ENCODE measurements around the gene NRM. TPM values are rescaled to one million over a fixed set of nuclear protein-coding genes. Genes with fewer than 3 reads are reported as not detected.
A peak's percentile ranks its signal among the peaks of the same experiment; 100 is the strongest.

Gene NRM
- total RNA-seq (10 to 100 TPM in 1 of 2 donors, 1 to 10 TPM in 1; 9.5 to 10.5 TPM), polyA plus RNA-seq (ENCODE audit: insufficient read depth, low read depth, low replicate concordance) (26.6 TPM)
- long read RNA-seq, donor 1, transcript NRM-203 (4 exons, 1,734 nt): major isoform, 17 of 39 reads
- long read RNA-seq, donor 1, partial matches to known transcripts: 18 of 39 reads
- long read RNA-seq, donor 1, other reads (novel, unspliced or antisense): 0 of 39 reads
- long read RNA-seq, donor 2, partial matches to known transcripts: 8 of 12 reads
- long read RNA-seq, donor 2, other reads (novel, unspliced or antisense): 0 of 12 reads

GRCh38 chr6:30690403-30691207 lies at the start of gene NRM:
Gene NRM (minus strand): TSS chr6:30690984. CDS start chr6:30690974, 10 bp downstream.
- Histone ChIP-seq H3K27me3 (no peaks in the 10 kb centered on the region), H3K27ac (peak within 1 kb of the TSS; percentile 61 to 92), H3K4me3 (peak within 1 kb of the TSS; percentile 58 to 72), H3K4me1 (peaks cover 33% of the 10 kb centered on the region), H3K36me3 (ENCODE audit: low read depth, missing control alignments) (no peaks in the 10 kb centered on the region), H3K9me3 (no peaks in the 10 kb centered on the region)
- intact Hi-C loops (cut with DNase I; ENCODE audit: low total_unique reads): no loop called here
- peak; percentile 91 for DNase-seq
- no peak for TF ChIP-seq CTCF (IDR thresholded peaks at IDR 0.05)
- TF ChIP-seq POLR2A (IDR thresholded peaks at IDR 0.05): no peak
- WGBS, 2 donors: 1 to 2% methylated on average over 25 to 40 of the region's 40 CpGs

- Histone ChIP-seq H3K36me3 (ENCODE audit: low read depth, missing control alignments) (no peaks in the 10 kb centered on the region), H3K27ac (no peak overlapping the region), H3K9me3 (no peaks in the 10 kb centered on the region), H3K4me1 (peaks cover 21% of the 10 kb centered on the region), H3K4me3 (no peak overlapping the region), H3K27me3 (no peaks in the 10 kb centered on the region)
- no peak for DNase-seq
- TF ChIP-seq POLR2A (IDR thresholded peaks at IDR 0.05) (no peak), CTCF (IDR thresholded peaks at IDR 0.05) (no peak)
- 82 to 96% methylated on average over 2 of the region's 2 CpGs for WGBS, 2 donors
- intact Hi-C loops (cut with DNase I; ENCODE audit: low total_unique reads): no loop called here
These were observed 49.7 kb upstream of the NRM start for GRCh38 chr6:30740540-30740870.

GRCh38 chr6:30738532-30738931 lies 47.7 kb upstream of the NRM start:
- no peak for DNase-seq
- TF ChIP-seq POLR2A (IDR thresholded peaks at IDR 0.05) (no peak), CTCF (IDR thresholded peaks at IDR 0.05) (no peak)
- H3K9me3 ChIP-seq: no peaks in the 10 kb centered on the region
- intact Hi-C loops (cut with DNase I; ENCODE audit: low total_unique reads): no loop called here
- no peak overlapping the region for H3K4me3 ChIP-seq
- no peaks in the 10 kb centered on the region for H3K27me3 ChIP-seq
- peaks cover 16% of the 10 kb centered on the region for H3K4me1 ChIP-seq
- H3K36me3 ChIP-seq (ENCODE audit: low read depth, missing control alignments): no peaks in the 10 kb centered on the region
- WGBS, 2 donors: 88 to 89% methylated on average over 6 of the region's 6 CpGs
- H3K27ac ChIP-seq: no peak overlapping the region

DNA sequence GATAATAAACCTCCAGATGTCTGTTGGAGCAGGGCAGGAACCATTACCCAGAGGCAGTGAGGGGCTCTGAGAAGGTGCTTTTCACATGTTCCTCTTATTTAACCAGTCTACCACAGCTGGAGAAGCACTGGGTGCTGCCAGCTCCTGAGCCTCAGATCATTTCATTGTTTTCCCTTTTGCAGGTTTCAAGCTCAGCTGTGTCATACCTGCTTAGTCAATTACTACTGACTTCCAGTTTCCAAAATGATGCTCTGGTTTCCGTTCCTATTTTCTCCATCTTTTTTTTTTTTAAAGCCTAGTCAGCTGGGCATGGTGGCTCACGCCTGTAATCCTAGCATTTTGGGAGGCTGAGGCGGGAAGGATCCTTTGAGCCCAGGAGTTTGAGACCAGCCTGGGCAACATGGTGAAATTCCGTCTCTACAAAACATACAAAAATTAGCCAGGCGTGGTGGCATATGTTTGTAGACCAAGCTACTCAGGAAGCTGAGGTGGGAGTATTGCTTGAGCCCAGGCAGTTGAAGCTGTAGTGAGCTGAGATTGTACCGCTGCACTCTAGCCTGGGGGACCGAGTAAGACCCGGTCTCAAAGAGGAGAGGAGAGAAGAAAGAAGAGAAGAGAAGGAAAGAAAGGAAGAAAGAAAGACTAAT lies 45.0 kb upstream of the NRM start:
- TF ChIP-seq POLR2A (IDR thresholded peaks at IDR 0.05) (no peak), CTCF (IDR thresholded peaks at IDR 0.05) (no peak)
- intact Hi-C loops (cut with DNase I; ENCODE audit: low total_unique reads): no loop called here
- Histone ChIP-seq H3K4me3 (no peak overlapping the region), H3K27ac (no peak overlapping the region), H3K4me1 (no peaks in the 10 kb centered on the region), H3K27me3 (no peaks in the 10 kb centered on the region), H3K36me3 (ENCODE audit: low read depth, missing control alignments) (no peaks in the 10 kb centered on the region), H3K9me3 (no peaks in the 10 kb centered on the region)
- DNase-seq: no peak
- WGBS, 2 donors: 88% methylated on average over 8 of the region's 8 CpGs
